ENCODE data around the gene ZFR. TPM values are rescaled to one million over a fixed set of nuclear protein-coding genes. Genes with fewer than 3 reads are reported as not detected.

Gene ZFR
- total RNA-seq, 1 donor: 86.1 TPM

GRCh38 chr5:32332966-32333365 is 111.6 kb downstream of the ZFR start:
- no peak overlapping the region for H2AFZ ChIP-seq (ENCODE audit: low read length)
- no peaks in the 10 kb centered on the region for H3K4me1 ChIP-seq (ENCODE audit: insufficient read depth, low read length)
- no peak overlapping the region for H3K4me2 ChIP-seq (ENCODE audit: insufficient read depth, low read length)
- TF ChIP-seq CTCF (IDR thresholded peaks at IDR 0.05; ENCODE audit: extremely low read depth, low read depth, low read length): no peak
- H3K9me3 ChIP-seq (ENCODE audit: low read depth, low read length): no peaks in the 10 kb centered on the region
- H3K79me2 ChIP-seq (ENCODE audit: insufficient read depth, low read length): no peaks in the 10 kb centered on the region
- H3K27ac ChIP-seq (ENCODE audit: low read depth, low read length): no peak overlapping the region
- no peaks in the 10 kb centered on the region for H4K20me1 ChIP-seq (ENCODE audit: insufficient read depth, low read length)
- no peaks in the 10 kb centered on the region for H3K36me3 ChIP-seq (ENCODE audit: insufficient read depth, low read length)
- H3K4me3 ChIP-seq (ENCODE audit: insufficient read depth, low read length): no peak overlapping the region
- H3K27me3 ChIP-seq (ENCODE audit: insufficient read depth, low read length): no peaks in the 10 kb centered on the region
- no peak for DNase-seq (ENCODE audit: insufficient read length, low spot score, missing footprints)

GRCh38 chr5:32332361-32332760 is 112.2 kb downstream of the ZFR start:
- no peaks in the 10 kb centered on the region for H4K20me1 ChIP-seq (ENCODE audit: insufficient read depth, low read length)
- H3K79me2 ChIP-seq (ENCODE audit: insufficient read depth, low read length): no peaks in the 10 kb centered on the region
- no peak overlapping the region for H3K4me2 ChIP-seq (ENCODE audit: insufficient read depth, low read length)
- DNase-seq (ENCODE audit: insufficient read length, low spot score, missing footprints): no peak
- no peak overlapping the region for H3K27ac ChIP-seq (ENCODE audit: low read depth, low read length)
- H2AFZ ChIP-seq (ENCODE audit: low read length): no peak overlapping the region
- H3K9me3 ChIP-seq (ENCODE audit: low read depth, low read length): no peaks in the 10 kb centered on the region
- TF ChIP-seq CTCF (IDR thresholded peaks at IDR 0.05; ENCODE audit: extremely low read depth, low read depth, low read length): no peak
- no peaks in the 10 kb centered on the region for H3K4me1 ChIP-seq (ENCODE audit: insufficient read depth, low read length)
- H3K27me3 ChIP-seq (ENCODE audit: insufficient read depth, low read length): no peaks in the 10 kb centered on the region
- H3K36me3 ChIP-seq (ENCODE audit: insufficient read depth, low read length): no peaks in the 10 kb centered on the region
- no peak overlapping the region for H3K4me3 ChIP-seq (ENCODE audit: insufficient read depth, low read length)

GRCh38 chr5:32331935-32332274 is 112.6 kb downstream of the ZFR start:
- no peak for TF ChIP-seq CTCF (IDR thresholded peaks at IDR 0.05; ENCODE audit: extremely low read depth, low read depth, low read length)
- Histone ChIP-seq H2AFZ (ENCODE audit: low read length) (no peak overlapping the region), H3K9me3 (ENCODE audit: low read depth, low read length) (no peaks in the 10 kb centered on the region)

GRCh38 chr5:32331217-32331934 is 113.2 kb downstream of the ZFR start:
- no peaks in the 10 kb centered on the region for H3K27me3 ChIP-seq (ENCODE audit: insufficient read depth, low read length)
- no peak overlapping the region for H3K4me3 ChIP-seq (ENCODE audit: insufficient read depth, low read length)
- no peaks in the 10 kb centered on the region for H4K20me1 ChIP-seq (ENCODE audit: insufficient read depth, low read length)
- H3K27ac ChIP-seq (ENCODE audit: low read depth, low read length): no peak overlapping the region
- no peaks in the 10 kb centered on the region for H3K4me1 ChIP-seq (ENCODE audit: insufficient read depth, low read length)
- H3K4me2 ChIP-seq (ENCODE audit: insufficient read depth, low read length): no peak overlapping the region
- H3K79me2 ChIP-seq (ENCODE audit: insufficient read depth, low read length): no peaks in the 10 kb centered on the region
- no peaks in the 10 kb centered on the region for H3K9me3 ChIP-seq (ENCODE audit: low read depth, low read length)
- no peak for DNase-seq (ENCODE audit: insufficient read length, low spot score, missing footprints)
- H2AFZ ChIP-seq (ENCODE audit: low read length): no peak overlapping the region
- no peaks in the 10 kb centered on the region for H3K36me3 ChIP-seq (ENCODE audit: insufficient read depth, low read length)
- no peak for TF ChIP-seq CTCF (IDR thresholded peaks at IDR 0.05; ENCODE audit: extremely low read depth, low read depth, low read length)

More at GRCh38 chr5:32331935-32332274, 112.6 kb downstream of the ZFR start:
- Histone ChIP-seq H4K20me1 (ENCODE audit: insufficient read depth, low read length) (no peaks in the 10 kb centered on the region), H3K4me2 (ENCODE audit: insufficient read depth, low read length) (no peak overlapping the region), H3K4me1 (ENCODE audit: insufficient read depth, low read length) (no peaks in the 10 kb centered on the region), H3K4me3 (ENCODE audit: insufficient read depth, low read length) (no peak overlapping the region), H3K27ac (ENCODE audit: low read depth, low read length) (no peak overlapping the region), H3K79me2 (ENCODE audit: insufficient read depth, low read length) (no peaks in the 10 kb centered on the region), H3K36me3 (ENCODE audit: insufficient read depth, low read length) (no peaks in the 10 kb centered on the region), H3K27me3 (ENCODE audit: insufficient read depth, low read length) (no peaks in the 10 kb centered on the region)
- DNase-seq (ENCODE audit: insufficient read length, low spot score, missing footprints): no peak
